ENCODE results near the gene MCF2L.

MCF2L gene

GRCh38 chr13:113080361-113080831 is 111.4 kb downstream of the MCF2L start:
- no peak overlapping the region for H3K4me3 ChIP-seq (ENCODE audit: low read depth, low read length)

- H3K4me3 ChIP-seq (ENCODE audit: low read depth, low read length) = no peak overlapping the region
Measured at GRCh38 chr13:113080901-113081521, 112.0 kb downstream of the MCF2L start.

GRCh38 chr13:113082198-113083021 is 113.4 kb downstream of the MCF2L start:
- no peak overlapping the region for H3K4me3 ChIP-seq (ENCODE audit: low read depth, low read length)

GRCh38 chr13:113083022-113083373 is 114.0 kb downstream of the MCF2L start:
- H3K4me3 ChIP-seq (ENCODE audit: low read depth, low read length) = no peak overlapping the region

- H3K4me3 ChIP-seq (ENCODE audit: low read depth, low read length) = no peak overlapping the region
Measured at GRCh38 chr13:113083402-113084061, 114.5 kb downstream of the MCF2L start.

- no peak overlapping the region for H3K4me3 ChIP-seq (ENCODE audit: low read depth, low read length)
Measured at GRCh38 chr13:113084094-113084942, 115.3 kb downstream of the MCF2L start.

- no peak overlapping the region for H3K4me3 ChIP-seq (ENCODE audit: low read depth, low read length)
Measured at GRCh38 chr13:113084943-113085540, 116.0 kb downstream of the MCF2L start.

- no peak overlapping the region for H3K4me3 ChIP-seq (ENCODE audit: low read depth, low read length)
Measured at GRCh38 chr13:113086031-113086750, 117.2 kb downstream of the MCF2L start.

- no peak overlapping the region for H3K4me3 ChIP-seq (ENCODE audit: low read depth, low read length)
Measured at GRCh38 chr13:113086991-113087922, 118.2 kb downstream of the MCF2L start.

GRCh38 chr13:113087923-113088690 is 119.1 kb downstream of the MCF2L start:
- no peak overlapping the region for H3K4me3 ChIP-seq (ENCODE audit: low read depth, low read length)

GRCh38 chr13:113088691-113089020 is 119.6 kb downstream of the MCF2L start:
- no peak overlapping the region for H3K4me3 ChIP-seq (ENCODE audit: low read depth, low read length)

GRCh38 chr13:113089693-113090414 is 120.8 kb downstream of the MCF2L start:
- H3K4me3 ChIP-seq (ENCODE audit: low read depth, low read length) = no peak overlapping the region

GRCh38 chr13:113090415-113090770 is 121.4 kb downstream of the MCF2L start:
- H3K4me3 ChIP-seq (ENCODE audit: low read depth, low read length) = no peak overlapping the region

- no peak overlapping the region for H3K4me3 ChIP-seq (ENCODE audit: low read depth, low read length)
Measured at GRCh38 chr13:113090806-113091205, 121.8 kb downstream of the MCF2L start.

- no peak overlapping the region for H3K4me3 ChIP-seq (ENCODE audit: low read depth, low read length)
Measured at GRCh38 chr13:113091211-113091771, 122.3 kb downstream of the MCF2L start.

GRCh38 chr13:113091891-113092775 is 123.1 kb downstream of the MCF2L start:
- no peak overlapping the region for H3K4me3 ChIP-seq (ENCODE audit: low read depth, low read length)
